ENCODE measurements around the gene TAAR9. TPM values are rescaled to one million over a fixed set of nuclear protein-coding genes. Genes with fewer than 3 reads are reported as not detected.

Gene TAAR9
- total RNA-seq: not detected in 2 replicates

GRCh38 chr6:132537977-132538376 lies at the start of gene TAAR9:
TAAR9 (plus strand) TSS chr6:132538277; CDS start chr6:132538290, 13 bp downstream.

GRCh38 chr6:132512638-132513632 lies 25.1 kb upstream of the TAAR9 start, which contains the start of gene STX7:
STX7 (minus strand) TSS chr6:132513116; CDS start chr6:132503530, 9,586 bp downstream.

GRCh38 chr6:132552372-132552771 lies 14.3 kb downstream of the TAAR9 start, which contains the start of gene TAAR8:
TAAR8 (plus strand) TSS chr6:132552672; CDS start chr6:132552693, 21 bp downstream.

GRCh38 chr6:132570221-132570777 lies 32.2 kb downstream of the TAAR9 start, which contains the start of gene TAAR6:
TAAR6 (plus strand) TSS chr6:132570322; CDS start chr6:132570322, 0 bp downstream.

Other genes starting within 250 kb of the TAAR9 start
- 29.3 and 135 TPM in 2 replicates for gene MOXD1, start 136.8 kb upstream of the TAAR9 start, total RNA-seq
- gene STX7, start 25.2 kb upstream of the TAAR9 start, total RNA-seq: 33.2 and 48.8 TPM in 2 replicates
- gene TAAR8, start 14.4 kb downstream of the TAAR9 start, total RNA-seq: not detected in 2 replicates
- gene TAAR6, start 32.0 kb downstream of the TAAR9 start, total RNA-seq: not detected in 2 replicates
- not detected in 2 replicates for gene TAAR5, start 51.5 kb downstream of the TAAR9 start, total RNA-seq
- gene TAAR2, start 86.0 kb downstream of the TAAR9 start, total RNA-seq: not detected in 2 replicates
- gene TAAR1, start 120.9 kb downstream of the TAAR9 start, total RNA-seq: not detected in 2 replicates
- gene VNN1, start 175.8 kb downstream of the TAAR9 start, total RNA-seq: under 0.01 TPM in 1 of 2 replicates, not detected in the other
- 0.58 and 0.85 TPM in 2 replicates for gene VNN2, start 219.6 kb downstream of the TAAR9 start, total RNA-seq

All from regular cardiac myocyte (primary cell).